ENCODE results near the gene MCM6.
"Not testable (repeated sequence)": the region's sequence is repeated elsewhere in the genome, so short reads cannot be mapped to it uniquely, and the experiment has no call there.

MCM6 gene

DNA sequence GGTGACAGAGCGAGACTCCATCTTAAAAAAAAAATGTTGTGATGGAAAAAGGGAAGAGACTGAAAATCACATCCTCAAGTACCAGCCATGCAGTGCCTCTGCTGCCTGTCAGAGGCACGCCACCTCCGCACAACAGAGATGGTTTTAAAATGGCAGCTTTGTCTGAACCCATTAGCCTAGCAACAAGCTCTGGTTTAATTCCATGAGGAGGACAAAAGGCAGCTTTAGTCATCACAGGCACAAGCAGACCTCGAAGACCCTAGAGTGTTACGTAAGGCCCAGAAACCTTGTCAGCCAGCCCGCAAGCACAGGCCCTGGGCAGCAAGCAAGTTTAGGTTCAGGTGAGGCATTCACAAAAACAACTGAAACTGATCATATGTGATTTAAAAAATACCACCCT is 49.7 kb downstream of the MCM6 start:
- DNase-seq (ENCODE audit: low read depth): no peak
- no peak overlapping the region for H3K4me3 ChIP-seq (ENCODE audit: low read depth, low read length)

DNA sequence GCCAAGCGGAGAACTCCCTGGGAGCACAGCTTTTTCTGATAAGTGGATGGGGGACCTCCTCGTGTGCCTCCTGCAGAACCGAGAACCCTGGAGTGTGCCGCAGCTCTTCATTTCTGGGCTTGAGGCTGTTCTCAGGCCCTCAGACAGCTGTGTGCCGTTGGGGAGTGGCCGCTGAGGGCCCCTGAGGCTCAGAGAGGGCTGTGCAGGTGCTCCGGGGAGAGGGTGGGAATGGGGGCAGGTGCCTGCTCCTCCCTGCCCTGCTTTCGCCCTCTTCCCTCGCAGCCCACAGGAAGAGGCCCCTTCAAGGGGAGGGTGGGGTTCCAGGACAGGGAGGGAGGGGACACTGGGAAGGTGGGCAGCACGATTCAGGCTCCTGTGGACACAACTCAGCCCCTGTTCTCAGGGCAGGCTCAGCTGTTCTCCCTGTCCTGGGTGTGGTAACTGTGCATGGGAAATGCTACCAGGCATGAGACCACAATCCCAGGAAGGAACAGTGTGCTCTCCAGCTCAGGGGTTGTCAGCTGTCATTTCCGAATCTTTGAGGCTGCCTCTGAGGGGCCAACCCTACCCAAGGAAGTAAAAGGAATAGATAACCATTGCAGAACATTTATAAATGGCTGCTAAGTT is 50.6 kb downstream of the MCM6 start:
- no peak overlapping the region for H3K4me3 ChIP-seq (ENCODE audit: low read depth, low read length)
- peak; percentile 41 for DNase-seq (ENCODE audit: low read depth)

DNA sequence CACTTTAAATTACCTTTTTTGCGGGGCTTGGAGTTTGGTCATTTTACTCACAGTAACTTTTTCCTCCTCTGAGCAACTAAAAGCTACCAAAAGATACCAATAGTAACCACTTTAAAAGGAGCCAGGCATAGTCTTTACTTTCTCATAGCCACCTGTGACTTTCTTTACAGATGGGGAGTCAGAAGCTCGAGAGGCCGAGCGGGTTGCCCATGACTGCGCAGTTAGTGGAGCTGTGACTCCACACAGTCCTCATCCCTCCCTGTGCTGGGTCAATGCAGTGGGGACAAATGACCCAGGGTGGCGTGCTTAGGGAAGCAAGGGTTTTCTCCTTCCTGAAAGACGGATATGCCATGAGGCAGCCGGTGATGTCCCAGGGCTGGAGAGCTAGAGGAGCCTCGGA is 51.1 kb downstream of the MCM6 start:
- no peak overlapping the region for H3K4me3 ChIP-seq (ENCODE audit: low read depth, low read length)
- DNase-seq (ENCODE audit: low read depth): no peak

GRCh38 chr2:135822855-135823254 is 53.4 kb downstream of the MCM6 start:
- no peak overlapping the region for H3K4me3 ChIP-seq (ENCODE audit: low read depth, low read length)
- DNase-seq (ENCODE audit: low read depth): no peak

- H3K4me3 ChIP-seq (ENCODE audit: low read depth, low read length): no peak overlapping the region
- DNase-seq (ENCODE audit: low read depth): no peak
Observed at GRCh38 chr2:135821190-135821589, 55.1 kb downstream of the MCM6 start.

DNA sequence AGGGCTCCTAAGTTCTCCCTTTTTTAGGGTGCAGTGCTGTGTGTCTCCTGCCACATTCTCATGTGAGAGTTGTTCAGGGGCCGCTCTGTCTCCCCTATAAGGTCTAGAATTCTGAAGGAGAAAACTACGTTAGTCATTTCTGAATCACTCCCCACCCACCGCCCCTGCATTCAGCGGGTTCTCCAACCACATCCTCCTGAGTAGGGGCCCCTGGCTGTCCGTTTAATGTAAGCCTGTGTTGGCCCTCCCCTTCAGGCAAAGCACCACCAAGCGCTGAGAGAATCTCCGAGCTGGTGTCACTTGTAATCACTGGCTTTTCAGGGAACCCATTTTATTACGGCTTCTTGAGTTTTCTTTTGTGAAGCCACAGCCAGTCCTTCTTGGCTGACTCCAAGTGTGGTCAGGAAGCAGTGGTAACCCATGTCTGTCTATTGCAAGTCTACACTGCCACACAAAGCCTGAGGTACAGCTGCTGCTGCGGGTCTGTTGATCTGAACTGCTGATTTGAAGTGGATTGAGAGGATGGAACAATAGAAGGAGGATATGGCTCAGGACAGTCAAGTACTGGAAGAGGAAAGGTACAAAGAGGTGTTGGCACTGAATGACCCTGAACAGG is 56.1 kb downstream of the MCM6 start:
- no peak for DNase-seq (ENCODE audit: low read depth)
- H3K4me3 ChIP-seq (ENCODE audit: low read depth, low read length): no peak overlapping the region

GRCh38 chr2:135818937-135819610 is 57.2 kb downstream of the MCM6 start:
- DNase-seq (ENCODE audit: low read depth): no peak
- H3K4me3 ChIP-seq (ENCODE audit: low read depth, low read length): no peak overlapping the region

DNA sequence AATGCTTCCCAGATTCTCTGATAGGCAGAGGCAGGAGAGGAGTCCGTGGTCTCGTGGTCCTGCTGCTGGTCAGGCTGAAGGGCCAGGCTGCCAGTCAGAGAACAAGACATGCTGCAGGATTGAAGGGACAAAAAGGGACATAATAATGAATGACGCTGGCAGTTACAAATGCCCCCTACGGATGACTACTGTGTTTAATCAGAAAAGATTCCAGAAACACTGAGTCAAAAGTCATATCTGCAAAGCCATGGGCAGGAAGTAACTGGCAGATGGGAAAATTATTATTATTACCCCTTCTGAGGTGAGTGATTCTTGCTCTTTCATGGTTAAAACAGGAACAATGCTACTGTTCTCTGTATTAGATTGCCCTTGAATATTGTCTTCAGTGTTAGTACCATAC is 58.3 kb downstream of the MCM6 start:
- DNase-seq (ENCODE audit: low read depth): no peak
- no peak overlapping the region for H3K4me3 ChIP-seq (ENCODE audit: low read depth, low read length)

GRCh38 chr2:135817466-135817865 is 58.8 kb downstream of the MCM6 start:
- H3K4me3 ChIP-seq (ENCODE audit: low read depth, low read length): no peak overlapping the region

DNA sequence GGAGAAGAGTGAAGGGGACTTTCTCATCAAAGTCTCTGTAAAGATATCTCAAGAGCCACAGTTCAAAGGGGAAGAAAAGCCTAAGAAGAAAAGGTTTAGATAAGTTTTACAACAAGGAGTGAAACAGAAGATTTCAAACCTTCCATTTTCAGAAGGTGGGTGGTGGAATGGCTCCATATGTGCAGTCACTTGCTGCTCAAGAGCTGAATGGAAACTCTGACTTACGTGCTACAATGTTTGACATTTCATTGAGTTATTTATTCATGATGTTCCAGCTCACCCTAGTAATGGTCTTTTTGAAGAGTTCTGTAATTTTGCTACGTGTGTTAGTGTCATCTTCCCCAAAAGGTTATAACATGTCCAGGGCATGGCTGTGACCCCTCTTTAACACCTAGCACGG is 61.0 kb downstream of the MCM6 start:
- DNase-seq (ENCODE audit: low read depth): no peak
- H3K4me3 ChIP-seq (ENCODE audit: low read depth, low read length): no peak overlapping the region

More at GRCh38 chr2:135817466-135817865, 58.8 kb downstream of the MCM6 start:
- no peak for DNase-seq (ENCODE audit: low read depth)

DNA sequence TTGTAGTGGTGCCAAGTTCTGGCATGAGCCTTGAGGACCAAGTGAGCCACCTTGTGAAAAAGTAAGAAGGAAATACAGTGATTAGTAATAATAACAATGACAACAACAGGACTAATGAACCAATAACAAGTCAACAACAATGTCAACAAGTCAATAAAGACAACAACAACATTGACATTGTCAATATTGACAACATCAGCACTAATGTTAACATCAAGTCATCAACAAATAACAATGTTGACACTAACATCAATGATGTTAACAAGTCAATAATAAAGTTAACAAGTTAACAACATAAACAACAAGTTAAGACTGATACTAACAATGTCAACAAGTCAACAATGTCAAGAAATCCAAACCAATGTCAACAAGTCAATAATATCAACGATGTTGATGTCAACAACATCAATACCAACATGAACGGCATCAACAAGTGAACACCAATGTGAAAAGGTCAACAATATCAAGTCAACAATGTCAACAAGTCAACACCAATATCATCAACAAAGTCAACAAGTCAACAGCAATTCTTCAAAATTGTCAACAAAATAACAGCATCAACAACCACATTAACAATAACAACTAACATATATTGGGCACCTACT is 63.2 kb downstream of the MCM6 start:
- H3K4me3 ChIP-seq (ENCODE audit: low read depth, low read length): no peak overlapping the region

DNA sequence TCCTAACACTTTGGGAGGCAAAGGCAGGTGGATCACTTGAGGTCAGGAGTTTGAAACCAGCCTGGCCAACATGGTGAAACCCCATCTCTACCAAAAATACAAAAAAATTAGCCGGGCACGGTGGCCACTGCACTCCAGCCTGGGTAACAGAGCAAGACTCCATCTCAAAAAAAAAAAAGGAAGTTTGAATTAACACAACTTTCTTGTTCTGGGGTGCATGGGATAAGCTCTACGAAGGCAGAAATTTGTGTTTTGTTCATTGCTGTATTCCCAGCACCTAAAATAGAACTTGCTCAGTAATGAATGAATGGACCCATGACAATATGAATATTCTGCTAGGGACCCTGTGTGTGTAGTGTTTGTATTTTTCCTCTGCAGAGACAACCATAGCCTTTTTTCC is 68.4 kb downstream of the MCM6 start:
- not testable (repeated sequence) for DNase-seq (ENCODE audit: low read depth); H3K4me3 ChIP-seq (ENCODE audit: low read depth, low read length)

More for the DNA sequence above, 63.2 kb downstream of the MCM6 start:
- DNase-seq (ENCODE audit: low read depth): no peak

- H3K4me3 ChIP-seq (ENCODE audit: low read depth, low read length): no peak overlapping the region
- no peak for DNase-seq (ENCODE audit: low read depth)
Observed at GRCh38 chr2:135803278-135803677, 73.0 kb downstream of the MCM6 start.

- no peak for DNase-seq (ENCODE audit: low read depth)
- no peak overlapping the region for H3K4me3 ChIP-seq (ENCODE audit: low read depth, low read length)
Observed at GRCh38 chr2:135802350-135802749, 73.9 kb downstream of the MCM6 start.

DNA sequence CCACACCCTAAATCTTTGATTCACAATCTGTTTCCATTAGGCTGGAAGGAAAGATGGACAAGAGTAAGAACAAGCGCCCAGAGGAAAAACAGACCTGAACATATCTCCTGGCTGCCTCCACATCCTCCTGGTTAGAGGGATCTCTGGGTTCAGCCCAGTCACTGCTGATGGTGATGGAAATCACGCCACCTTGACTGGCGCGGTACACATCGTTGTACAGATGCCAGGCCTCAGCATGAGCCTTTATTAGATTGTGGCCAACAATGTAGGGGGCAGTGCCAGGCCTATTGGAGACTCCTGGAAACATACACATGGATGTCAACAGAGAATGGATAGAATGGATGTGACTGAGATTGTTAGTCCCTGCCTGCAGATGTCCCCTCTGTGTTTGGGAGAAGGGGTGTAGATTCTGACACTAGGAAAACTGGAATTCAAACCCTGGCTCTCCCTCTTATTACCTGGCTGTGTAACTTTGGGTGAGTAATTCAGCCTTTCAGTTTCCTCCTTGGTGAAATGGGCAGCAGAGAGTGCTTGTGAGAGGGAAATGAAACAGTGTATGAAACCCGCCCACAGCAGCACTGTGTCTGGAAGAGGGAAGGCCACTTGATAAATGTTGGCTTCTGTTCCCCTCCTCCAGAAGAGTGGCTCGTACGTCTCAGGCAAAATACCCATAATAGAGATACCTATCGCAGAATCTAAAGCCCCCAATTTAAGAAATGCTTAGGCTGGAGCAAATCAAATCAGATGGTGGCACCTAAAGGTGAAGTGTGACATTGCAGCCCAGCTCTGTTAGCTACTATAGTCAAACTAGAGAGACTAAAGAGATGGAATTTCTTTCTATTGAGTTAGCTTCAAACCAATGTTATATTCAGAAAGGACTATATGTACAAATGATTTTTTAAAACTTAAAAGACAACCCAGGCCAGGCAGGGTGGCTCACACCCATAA is 75.5 kb downstream of the MCM6 start:
- DNase-seq (ENCODE audit: low read depth): no peak
- H3K4me3 ChIP-seq (ENCODE audit: low read depth, low read length): no peak overlapping the region

DNA sequence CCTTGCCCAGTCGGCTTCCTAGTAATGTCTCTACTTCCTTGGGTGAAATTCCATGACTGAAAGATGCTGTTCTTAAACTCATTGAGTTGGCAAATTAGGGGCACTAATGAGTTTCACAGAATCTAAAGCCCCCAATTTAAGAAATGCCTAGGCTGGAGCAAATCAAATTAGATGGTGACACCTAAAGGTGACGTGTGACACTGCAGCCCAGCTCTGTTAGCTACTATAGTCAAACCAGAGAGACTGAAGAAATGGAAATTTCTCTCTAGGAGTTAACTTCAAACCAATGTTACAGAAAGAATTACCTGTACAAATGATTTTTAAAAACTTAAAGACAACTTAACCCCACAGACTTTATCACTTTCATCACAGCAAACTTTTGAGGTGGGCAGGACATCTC is 76.5 kb downstream of the MCM6 start:
- no peak overlapping the region for H3K4me3 ChIP-seq (ENCODE audit: low read depth, low read length)
- no peak for DNase-seq (ENCODE audit: low read depth)

DNA sequence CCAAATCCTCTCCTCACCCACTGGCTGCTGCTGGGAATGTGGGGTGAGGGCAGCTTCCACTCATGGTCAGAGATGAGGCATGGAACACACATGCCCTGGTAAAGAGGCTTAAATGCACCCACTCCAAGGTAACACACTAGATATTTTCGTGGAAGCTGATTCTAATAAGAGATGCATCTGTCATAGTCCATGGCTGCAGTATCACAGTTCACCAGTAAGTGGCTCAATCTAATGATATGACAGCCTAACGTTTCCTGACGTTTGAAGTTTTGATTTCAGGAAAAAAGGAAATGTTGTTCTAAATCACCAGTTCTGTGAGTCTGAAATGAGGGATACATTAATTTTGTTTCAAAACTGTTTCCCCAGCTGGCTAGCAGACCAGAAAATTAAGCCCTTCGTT is 77.5 kb downstream of the MCM6 start:
- H3K4me3 ChIP-seq (ENCODE audit: low read depth, low read length): no peak overlapping the region
- DNase-seq (ENCODE audit: low read depth): no peak

DNA sequence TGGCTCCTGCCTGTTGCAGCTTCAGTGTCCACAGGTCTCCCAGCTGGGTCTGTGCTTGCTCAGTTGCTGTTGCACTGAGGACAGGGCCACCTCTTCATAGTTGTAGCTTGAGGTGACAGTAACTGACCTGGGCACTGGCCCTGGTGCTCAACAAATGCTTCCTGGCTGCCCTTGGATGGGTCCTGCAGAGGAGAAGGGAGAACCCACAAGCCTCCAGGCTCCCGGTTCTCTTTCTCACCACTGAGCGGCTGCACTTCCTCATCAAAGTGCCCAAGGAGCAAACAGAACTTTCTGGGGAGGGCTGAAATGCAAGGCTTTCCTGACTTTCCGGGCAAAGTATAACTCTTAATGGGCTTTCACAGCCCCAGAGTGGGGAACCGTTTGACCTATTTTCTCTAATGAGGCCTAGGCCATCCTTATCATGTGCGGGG is 78.0 kb downstream of the MCM6 start:
- no peak for DNase-seq (ENCODE audit: low read depth)
- H3K4me3 ChIP-seq (ENCODE audit: low read depth, low read length): no peak overlapping the region

- H3K4me3 ChIP-seq (ENCODE audit: low read depth, low read length): no peak overlapping the region
- DNase-seq (ENCODE audit: low read depth): peak; percentile 37
Observed at GRCh38 chr2:135797497-135798274, 78.6 kb downstream of the MCM6 start.

Data from skeletal muscle cell (primary cell).